ENCODE measurements around the gene NFE2L3. TPM values are rescaled to one million over a fixed set of nuclear protein-coding genes. Genes with fewer than 3 reads are reported as not detected.
A peak's percentile ranks its signal among the peaks of the same experiment; 100 is the strongest.
"Not testable (repeated sequence)": the region's sequence is repeated elsewhere in the genome, so short reads cannot be mapped to it uniquely, and the experiment has no call there.

Gene NFE2L3
- total RNA-seq, 1 experiment from 2014 or later, result 69.0 TPM

DNA sequence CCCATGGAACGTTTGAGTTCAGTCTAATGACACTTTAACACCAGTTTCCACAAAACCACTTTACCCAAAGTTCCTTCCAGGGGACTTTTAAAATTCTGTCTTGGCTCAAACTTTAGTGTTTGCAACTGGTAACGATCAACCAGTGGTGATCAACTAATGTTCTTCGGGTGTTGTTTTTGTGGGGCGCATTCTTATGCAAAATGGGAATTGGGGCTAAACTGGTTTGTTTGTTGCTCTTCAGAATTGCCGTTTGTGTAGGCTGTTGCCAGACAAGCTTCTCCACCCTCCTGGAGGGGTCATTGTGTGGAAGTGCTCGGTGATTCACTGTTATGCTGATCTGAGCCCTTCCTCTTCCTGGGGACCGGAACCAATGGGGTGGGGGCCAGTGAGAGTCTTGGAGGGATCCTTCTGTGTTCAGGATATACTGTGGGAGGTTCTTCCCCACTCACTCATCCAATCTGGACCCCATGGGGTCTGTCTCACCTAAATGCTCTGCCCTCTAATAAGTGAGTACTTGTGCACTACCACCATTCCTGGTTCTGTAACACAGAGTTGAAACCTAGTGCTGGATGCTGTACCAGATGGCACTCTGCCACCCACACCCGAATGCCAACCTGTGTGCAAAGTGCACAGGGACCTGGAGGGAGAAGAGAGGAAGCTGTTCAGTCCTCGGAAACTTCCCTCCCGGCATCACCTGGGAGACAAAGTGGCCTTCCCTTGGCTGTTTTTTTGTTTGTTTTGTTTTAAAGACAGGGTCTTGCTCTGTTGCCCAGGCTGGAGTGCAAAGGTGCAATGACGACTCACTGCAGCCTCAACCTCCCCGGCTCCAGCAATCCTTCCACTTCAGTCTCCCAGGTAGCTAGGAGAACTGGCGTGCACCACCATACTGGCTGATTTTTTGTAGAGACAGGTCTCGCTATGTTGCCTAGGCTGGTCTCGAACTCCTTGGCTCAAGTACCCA is 2.1 kb downstream of the NFE2L3 start:
- peak; percentile 83 for DNase-seq

DNA sequence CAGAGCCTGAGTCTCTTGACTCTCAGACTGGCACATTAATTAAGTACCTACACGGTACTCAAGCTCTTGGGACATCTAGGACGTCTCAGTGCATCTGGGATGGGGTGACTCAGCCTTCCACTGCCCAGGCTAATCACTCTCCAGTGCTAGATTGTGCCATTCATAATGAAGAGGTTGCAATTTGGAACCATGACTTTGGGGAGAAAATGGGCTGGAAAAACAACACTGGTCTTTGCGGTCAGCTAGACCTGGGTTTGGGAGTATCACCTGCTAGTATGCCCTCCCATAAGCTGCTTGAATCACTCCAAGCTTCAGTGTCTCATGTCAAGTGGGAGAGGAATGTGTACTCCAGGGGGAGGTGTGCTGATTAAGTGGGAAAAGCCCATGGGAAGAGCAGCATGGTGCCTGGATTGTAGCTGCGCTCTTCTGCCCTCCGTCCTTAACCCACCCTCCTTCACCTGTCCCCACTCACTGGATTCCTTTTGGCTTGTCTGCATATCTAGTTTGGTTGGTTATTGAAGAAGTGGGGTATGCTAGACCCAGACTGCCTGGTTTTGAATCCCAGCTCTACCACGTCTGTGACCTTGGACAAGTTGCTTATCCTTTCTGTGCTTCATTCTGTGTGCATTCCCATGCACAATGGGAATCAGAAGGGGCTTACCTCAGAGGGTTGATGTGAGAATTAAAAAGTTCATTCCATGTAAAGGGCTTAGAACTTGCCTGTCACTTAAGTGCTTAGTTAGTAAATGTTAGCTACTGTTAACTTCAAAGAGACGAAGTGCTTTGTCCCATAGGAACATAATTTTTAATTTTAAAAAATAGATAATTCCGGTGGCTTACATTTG is 3.8 kb downstream of the NFE2L3 start:
- peak; percentile 40 for DNase-seq
- Histone ChIP-seq H3K27me3 (ENCODE audit: control insufficient read depth, insufficient read depth, low read length) (no peaks in the 10 kb centered on the region), H3K36me3 (replicated peaks; ENCODE audit: control insufficient read depth, insufficient read depth, low read length) (peaks cover 2% of the 10 kb centered on the region), H3K4me3 (ENCODE audit: insufficient read depth, low read depth, low read length) (no peak overlapping the region)

More for the DNA sequence above, 2.1 kb downstream of the NFE2L3 start:
- Histone ChIP-seq H3K4me3 (ENCODE audit: insufficient read depth, low read depth, low read length) (peak overlapping the region; percentile 84), H3K27me3 (ENCODE audit: control insufficient read depth, insufficient read depth, low read length) (no peaks in the 10 kb centered on the region), H3K36me3 (replicated peaks; ENCODE audit: control insufficient read depth, insufficient read depth, low read length) (peaks cover 2% of the 10 kb centered on the region)

DNA sequence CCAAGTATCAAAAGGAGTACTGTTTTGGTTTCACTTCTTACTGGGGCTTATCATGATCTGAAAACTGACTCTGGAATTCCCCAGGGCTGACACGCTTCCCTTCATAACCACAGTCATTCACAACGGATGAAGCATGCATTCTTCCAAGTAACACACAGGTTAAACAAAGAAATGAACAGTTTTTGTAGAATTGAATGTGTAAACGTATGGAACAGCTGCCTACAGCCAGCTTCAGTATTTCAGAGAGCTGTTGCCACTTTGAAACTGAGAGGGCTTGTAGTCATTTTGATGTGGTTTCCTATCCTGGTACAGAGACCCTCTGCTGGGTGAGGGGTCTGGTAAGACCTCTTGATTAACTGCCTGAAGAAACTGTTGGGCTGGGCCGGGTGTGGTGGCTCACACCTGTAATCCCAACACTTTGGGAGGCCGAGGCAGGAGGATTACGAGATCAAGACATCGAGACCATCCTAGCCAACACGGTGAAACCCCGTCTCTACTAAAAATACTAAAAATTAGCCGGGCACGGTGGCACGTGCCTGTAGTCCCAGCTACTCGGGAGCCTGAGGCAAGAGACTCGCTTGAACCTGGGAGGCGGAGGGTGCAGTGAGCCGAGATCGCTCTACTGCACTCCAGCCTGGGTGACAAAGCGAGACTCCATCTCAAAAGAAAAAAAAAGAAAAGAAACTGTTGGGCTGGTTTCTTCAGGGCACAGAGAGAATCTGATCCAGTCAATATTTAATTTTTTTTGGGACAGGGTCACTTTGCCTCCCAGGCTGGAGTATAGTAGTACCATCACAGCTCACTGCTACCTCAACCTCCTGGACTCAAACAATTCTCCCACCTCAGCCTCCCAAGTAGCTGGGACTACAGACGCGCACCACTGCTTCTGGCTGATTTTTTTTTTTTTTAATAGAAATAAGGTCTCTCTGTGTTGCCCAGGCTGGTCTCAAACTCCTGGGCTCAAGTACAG is 4.7 kb downstream of the NFE2L3 start:
- Histone ChIP-seq H3K4me3 (ENCODE audit: insufficient read depth, low read depth, low read length) (no peak overlapping the region), H3K27me3 (ENCODE audit: control insufficient read depth, insufficient read depth, low read length) (no peaks in the 10 kb centered on the region), H3K36me3 (replicated peaks; ENCODE audit: control insufficient read depth, insufficient read depth, low read length) (peaks cover 2% of the 10 kb centered on the region)
- DNase-seq, result no peak

DNA sequence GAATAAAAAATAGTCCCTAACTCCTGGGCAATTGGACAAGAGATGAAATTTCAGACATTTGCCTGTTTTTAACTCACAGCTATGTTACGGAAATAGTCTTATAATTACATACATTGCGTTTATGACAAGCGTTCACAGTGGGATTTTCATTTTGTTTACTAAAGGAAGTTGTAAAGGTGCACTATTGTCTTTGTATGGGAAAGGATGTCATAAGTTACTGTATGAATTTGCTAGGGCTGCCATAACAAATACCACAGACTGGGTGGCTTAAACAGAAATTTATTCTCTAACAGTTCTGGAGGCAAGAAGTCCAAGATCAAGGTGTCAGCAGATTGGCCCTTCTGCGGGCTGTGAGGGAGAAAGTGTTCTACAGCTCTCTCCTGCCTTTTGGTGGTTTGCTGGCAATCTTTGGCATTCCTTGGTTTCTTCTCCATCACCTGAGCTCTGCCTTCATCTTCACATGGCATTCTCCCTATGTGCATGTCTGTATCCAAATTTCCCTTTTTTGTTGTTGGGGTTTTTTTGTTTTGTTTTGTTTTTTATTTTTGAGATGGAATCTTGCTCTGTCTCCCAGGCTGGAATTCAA is 5.6 kb downstream of the NFE2L3 start:
- Histone ChIP-seq H3K4me3 (ENCODE audit: insufficient read depth, low read depth, low read length) (no peak overlapping the region), H3K36me3 (replicated peaks; ENCODE audit: control insufficient read depth, insufficient read depth, low read length) (peaks cover 2% of the 10 kb centered on the region), H3K27me3 (ENCODE audit: control insufficient read depth, insufficient read depth, low read length) (no peaks in the 10 kb centered on the region)
- no peak for DNase-seq

DNA sequence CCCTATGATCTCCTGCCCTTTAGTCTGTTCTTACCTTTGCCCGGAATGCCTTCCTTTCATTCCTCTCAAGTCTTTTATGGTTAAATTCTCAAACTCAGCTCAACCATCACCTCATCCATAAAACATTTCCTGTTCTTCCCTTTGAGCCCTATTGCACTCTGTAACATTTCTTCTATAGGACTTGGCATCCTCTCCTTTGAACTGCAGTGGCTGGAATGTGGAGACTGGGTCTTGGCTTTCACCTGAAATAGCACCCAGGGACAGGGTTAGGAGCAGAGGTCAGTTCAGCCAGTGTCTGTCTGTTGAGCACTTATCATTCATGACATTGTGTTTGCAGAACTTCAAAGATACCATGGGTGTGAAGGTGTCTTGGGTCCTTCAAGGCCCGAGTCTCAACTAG is 7.2 kb downstream of the NFE2L3 start:
- Histone ChIP-seq H3K27me3 (ENCODE audit: control insufficient read depth, insufficient read depth, low read length) (no peaks in the 10 kb centered on the region), H3K36me3 (replicated peaks; ENCODE audit: control insufficient read depth, insufficient read depth, low read length) (peaks cover 2% of the 10 kb centered on the region), H3K4me3 (ENCODE audit: insufficient read depth, low read depth, low read length) (no peak overlapping the region)
- no peak for DNase-seq

DNA sequence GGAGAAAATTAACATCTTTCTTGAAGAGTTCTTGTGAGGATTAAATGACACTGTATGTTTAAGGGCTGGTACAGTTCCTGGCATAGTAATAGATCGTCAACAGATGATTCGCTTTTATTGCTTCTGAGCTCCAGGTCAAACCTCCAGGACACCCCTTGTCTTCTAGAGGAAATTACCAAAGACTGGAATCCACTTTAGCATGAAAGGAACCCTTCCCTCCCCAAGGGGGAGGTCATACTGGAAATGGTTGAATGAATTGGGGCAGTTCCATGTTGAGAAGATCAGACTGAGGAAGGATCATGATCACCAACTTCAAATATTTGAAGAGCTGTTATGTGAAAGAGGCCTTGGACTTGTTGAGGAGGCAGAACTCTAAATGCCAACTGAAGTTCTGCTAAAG is 8.9 kb downstream of the NFE2L3 start:
- no peak for DNase-seq
- Histone ChIP-seq H3K36me3 (replicated peaks; ENCODE audit: control insufficient read depth, insufficient read depth, low read length) (no peaks in the 10 kb centered on the region), H3K4me3 (ENCODE audit: insufficient read depth, low read depth, low read length) (no peak overlapping the region), H3K27me3 (ENCODE audit: control insufficient read depth, insufficient read depth, low read length) (no peaks in the 10 kb centered on the region)

DNA sequence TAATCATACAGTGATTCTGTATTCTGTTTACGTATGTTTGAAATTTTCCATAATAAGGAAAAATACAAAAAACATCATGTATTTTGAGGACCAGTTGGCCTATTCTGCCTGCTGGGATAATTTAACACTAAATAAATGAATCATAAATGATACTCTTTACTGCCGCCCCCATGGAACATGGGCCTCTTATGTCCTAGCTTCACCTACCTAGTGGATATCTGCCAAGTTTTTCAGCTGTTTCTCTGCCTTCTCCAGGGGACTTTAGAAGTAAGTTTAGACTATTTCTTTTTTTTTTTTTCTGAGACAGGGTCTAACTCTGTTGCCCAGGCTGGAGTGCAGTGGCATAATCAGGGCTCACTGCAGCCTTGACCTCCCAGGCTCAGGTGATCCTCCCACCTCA is 10.4 kb downstream of the NFE2L3 start:
- Histone ChIP-seq H3K36me3 (replicated peaks; ENCODE audit: control insufficient read depth, insufficient read depth, low read length) (no peaks in the 10 kb centered on the region), H3K27me3 (ENCODE audit: control insufficient read depth, insufficient read depth, low read length) (no peaks in the 10 kb centered on the region), H3K4me3 (ENCODE audit: insufficient read depth, low read depth, low read length) (no peak overlapping the region)
- DNase-seq, result no peak

DNA sequence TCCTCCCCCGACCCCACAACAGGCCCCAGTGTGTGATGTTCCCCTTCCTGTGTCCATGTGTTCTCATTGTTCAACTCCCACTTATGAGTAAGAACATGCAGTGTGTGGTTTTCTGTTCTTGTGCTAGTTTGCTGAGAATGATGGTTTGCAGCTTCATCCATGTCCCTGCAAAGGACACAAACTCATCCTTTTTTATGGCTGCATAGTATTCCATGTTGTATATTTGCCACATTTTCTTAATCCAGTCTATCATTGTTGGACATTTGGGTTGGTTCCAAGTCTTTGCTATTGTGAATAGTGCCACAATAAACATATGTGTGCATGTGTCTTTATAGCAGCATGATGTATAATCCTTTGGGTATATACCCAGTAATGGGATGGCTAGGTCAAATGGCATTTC is 11.8 kb downstream of the NFE2L3 start:
- not testable (repeated sequence) for H3K36me3 ChIP-seq (replicated peaks; ENCODE audit: control insufficient read depth, insufficient read depth, low read length); DNase-seq; H3K4me3 ChIP-seq (ENCODE audit: insufficient read depth, low read depth, low read length)

DNA sequence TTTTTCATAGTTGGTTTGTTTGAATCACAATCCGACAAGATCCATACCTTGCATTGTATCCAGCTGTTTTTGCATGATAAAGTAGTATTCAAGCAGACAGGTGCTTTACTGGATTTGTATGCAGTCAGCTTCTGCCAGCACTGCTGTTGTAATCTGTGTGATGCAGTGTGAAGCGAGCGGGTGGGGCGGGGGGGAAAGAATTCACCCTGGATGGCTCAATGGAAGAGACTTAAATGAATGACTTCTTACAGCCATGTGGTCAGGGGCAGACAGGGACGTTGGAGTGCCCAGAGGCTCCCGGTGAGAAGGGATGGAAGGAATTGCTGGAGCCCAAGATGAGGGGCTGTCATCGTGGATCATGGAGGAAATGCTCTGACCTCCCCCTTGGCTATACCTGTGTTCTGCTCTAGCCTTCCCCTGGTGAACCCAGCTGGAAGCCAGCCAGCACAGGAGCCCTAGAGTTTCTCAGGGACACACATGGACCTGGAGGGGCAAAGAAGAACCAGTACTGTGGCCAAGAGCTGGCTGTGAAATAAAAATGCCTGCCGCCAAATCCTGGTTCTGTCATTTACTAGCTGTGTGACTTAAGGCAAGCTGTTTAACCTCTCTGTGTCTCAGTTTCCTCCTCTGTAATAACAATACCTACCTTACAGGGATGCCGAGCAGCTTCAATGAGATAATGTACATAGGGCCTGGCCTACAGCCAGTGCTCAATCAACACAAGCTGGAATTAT is 14.1 kb downstream of the NFE2L3 start:
- no peaks in the 10 kb centered on the region for H3K27me3 ChIP-seq (ENCODE audit: control insufficient read depth, insufficient read depth, low read length)
- DNase-seq, result peak; percentile 16
- peaks cover 2% of the 10 kb centered on the region for H3K36me3 ChIP-seq (replicated peaks; ENCODE audit: control insufficient read depth, insufficient read depth, low read length)
- H3K4me3 ChIP-seq (ENCODE audit: insufficient read depth, low read depth, low read length), result no peak overlapping the region

More for the DNA sequence above, 11.8 kb downstream of the NFE2L3 start:
- H3K27me3 ChIP-seq (ENCODE audit: control insufficient read depth, insufficient read depth, low read length), result not testable (repeated sequence)

DNA sequence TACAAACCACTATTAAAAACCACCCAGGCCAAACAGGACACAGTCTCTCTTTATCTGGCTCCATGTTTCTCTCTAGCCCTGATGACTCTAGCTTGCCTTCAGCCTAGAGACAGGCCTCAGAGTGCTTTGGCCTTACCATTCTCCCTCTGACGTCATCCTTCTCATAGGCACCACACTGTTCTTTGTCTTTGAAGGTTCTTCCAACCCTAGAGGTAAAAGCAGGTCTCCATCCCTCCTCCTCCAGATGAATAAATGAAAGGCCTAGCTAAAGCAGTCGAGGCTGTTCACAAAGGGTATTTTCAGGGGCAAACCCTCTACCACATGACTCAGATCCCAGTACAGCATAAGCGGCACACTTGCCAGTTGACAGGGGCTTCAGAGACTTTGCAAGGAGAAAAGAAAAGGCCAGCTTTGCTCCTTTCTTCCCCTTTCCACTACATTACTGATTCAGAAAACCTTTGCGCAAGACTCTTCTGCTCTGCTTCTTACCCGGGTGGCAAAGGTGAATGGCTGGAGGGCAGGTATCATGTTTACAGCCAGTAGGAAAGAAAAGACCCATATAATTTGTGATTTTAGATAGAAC is 14.8 kb downstream of the NFE2L3 start:
- H3K4me3 ChIP-seq (ENCODE audit: insufficient read depth, low read depth, low read length), result no peak overlapping the region
- peaks cover 2% of the 10 kb centered on the region for H3K36me3 ChIP-seq (replicated peaks; ENCODE audit: control insufficient read depth, insufficient read depth, low read length)
- H3K27me3 ChIP-seq (ENCODE audit: control insufficient read depth, insufficient read depth, low read length), result no peaks in the 10 kb centered on the region
- no peak for DNase-seq

DNA sequence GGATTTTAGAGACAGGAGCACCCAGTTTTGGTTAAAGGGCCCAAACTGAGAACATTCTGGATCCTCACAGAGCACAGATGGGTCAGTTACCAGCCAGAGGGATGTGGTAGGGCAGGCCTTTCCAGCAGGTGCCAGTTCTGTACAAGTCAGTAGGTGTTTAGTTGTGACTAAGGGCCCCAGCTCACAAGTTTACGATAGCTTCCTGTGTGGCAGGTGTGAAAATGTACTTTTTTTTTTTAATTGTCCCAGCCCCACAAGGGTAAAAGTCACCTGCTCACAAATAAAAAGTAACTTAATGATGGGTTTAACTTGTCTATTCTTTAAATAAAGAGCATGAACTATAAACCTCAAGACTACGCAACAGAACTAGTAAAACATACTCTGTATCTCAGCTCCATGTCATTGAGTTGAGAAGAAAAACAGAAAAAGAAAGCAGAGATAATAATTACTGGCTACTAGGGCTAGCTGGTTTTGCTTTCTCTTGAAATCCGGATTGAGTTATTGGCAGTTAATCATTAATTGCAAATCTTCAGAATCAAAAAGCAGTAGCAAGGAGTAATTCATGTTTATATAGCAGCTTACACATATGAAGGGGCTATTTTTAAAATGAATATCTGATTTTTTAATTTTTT is 15.4 kb downstream of the NFE2L3 start:
- no peak overlapping the region for H3K4me3 ChIP-seq (ENCODE audit: insufficient read depth, low read depth, low read length)
- H3K27me3 ChIP-seq (ENCODE audit: control insufficient read depth, insufficient read depth, low read length), result no peaks in the 10 kb centered on the region
- no peak for DNase-seq
- H3K36me3 ChIP-seq (replicated peaks; ENCODE audit: control insufficient read depth, insufficient read depth, low read length), result peaks cover 2% of the 10 kb centered on the region

DNA sequence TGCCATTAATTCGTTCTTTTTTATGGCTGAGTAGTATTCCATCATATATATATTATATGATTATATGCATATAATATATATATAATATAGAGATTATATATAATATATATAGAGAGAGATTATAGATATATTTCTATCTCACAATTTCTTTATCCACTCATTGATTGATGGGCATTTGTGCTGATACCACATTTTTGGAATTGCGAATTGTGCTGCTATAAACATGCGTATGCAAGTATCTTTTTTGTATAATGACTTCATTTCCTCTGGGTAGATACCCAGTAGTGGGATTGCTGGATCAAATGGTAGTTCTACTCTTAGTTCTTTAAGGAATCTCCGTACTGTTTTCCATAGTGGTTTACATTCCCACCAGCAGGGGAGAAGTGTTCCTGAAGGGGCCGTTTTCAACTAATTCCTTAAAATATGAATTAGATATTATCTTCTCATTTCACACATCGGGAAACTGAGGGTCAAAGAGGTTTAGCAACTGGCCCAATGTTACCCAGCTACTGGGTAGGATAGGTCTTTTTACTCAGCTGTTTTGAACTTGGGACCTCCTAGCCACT is 16.5 kb downstream of the NFE2L3 start:
- H3K36me3 ChIP-seq (replicated peaks; ENCODE audit: control insufficient read depth, insufficient read depth, low read length), result peaks cover 2% of the 10 kb centered on the region
- DNase-seq, result no peak
- no peaks in the 10 kb centered on the region for H3K27me3 ChIP-seq (ENCODE audit: control insufficient read depth, insufficient read depth, low read length)
- H3K4me3 ChIP-seq (ENCODE audit: insufficient read depth, low read depth, low read length), result no peak overlapping the region
